ENCODE data around the gene RAN.

- TF ChIP-seq POLR2AphosphoS5 (IDR thresholded peaks at IDR 0.05) (no peak), CTCF (IDR thresholded peaks at IDR 0.05) (no peak)
Observed at GRCh38 chr12:130862161-130862560, 9.7 kb upstream of the RAN start.

All from sigmoid colon (tissue), 4 donors.